HL-60 (cell line): Measurements from ENCODE around the gene TBC1D9.

ENCODE experiments used
- DNase-seq, 2 experiments: peaks; one replicate each; pipeline ENCODE4 v3.0.0-alpha.2; 2010 to 2020; ENCODE audit warnings: low read depth in 1 of 2, low spot score in 1 of 2
- H3K27ac ChIP-seq: fragments of 250-450 bp; sonication (Bioruptor Pico); replicated peaks from 2 replicates; pipeline ENCODE4 v1.5.1; 2020; ENCODE audit warnings: mild to moderate bottlenecking, moderate library complexity
- H3K27me3 ChIP-seq: fragments of 250-450 bp; sonication (Bioruptor Pico); 2 replicates; pipeline ENCODE4 v1.5.1; 2021; ENCODE audit warnings: mild to moderate bottlenecking, moderate library complexity; ENCODE audit not compliant: insufficient read depth, poor library complexity, severe bottlenecking
- H3K4me3 ChIP-seq: replicated peaks from 2 replicates; pipeline ENCODE4 v1.5.1; 2011; ENCODE audit warnings: mild to moderate bottlenecking, control low read depth, low read length; ENCODE audit not compliant: insufficient read depth
- CTCF ChIP-seq: IDR thresholded peaks from one replicate; pipeline ENCODE4 v1.5.1; 2011; ENCODE audit warnings: low read length, control low read depth, inconsistent platforms; ENCODE audit not compliant: insufficient read depth
- GABPA ChIP-seq: IDR thresholded peaks from 2 replicates; pipeline ENCODE4 v1.6.1; 2012; ENCODE audit warnings: low read depth
- POLR2AphosphoS5 ChIP-seq: IDR thresholded peaks from 2 replicates; pipeline ENCODE4 v1.6.1; 2012; ENCODE audit warnings: low read depth
- REST ChIP-seq: IDR thresholded peaks from 2 replicates; pipeline ENCODE4 v1.6.1; 2012; ENCODE audit warnings: low read depth; ENCODE audit not compliant: insufficient replicate concordance
- SPI1 ChIP-seq: IDR thresholded peaks from 2 replicates; pipeline ENCODE4 v1.6.1; 2012; ENCODE audit warnings: low read depth, mild to moderate bottlenecking, borderline replicate concordance
- long read RNA-seq: library from polyadenylated mRNA; unstranded; transcript quantifications from one replicate; pipeline ENCODE4 v2.0.0, GENCODE V29; 2020

TBC1D9 gene
- long read RNA-seq, result 0 reads

GRCh38 chr4:140756319-140757231, at the start of gene TBC1D9:
TSS of gene TBC1D9 (minus strand) at chr4:140756385. CDS start at chr4:140756045, 340 bp downstream.
- H3K27ac ChIP-seq, result no peak within 1 kb of the TSS
- DNase-seq, result peak; percentile 29 to 59

GRCh38 chr4:140805293-140805692, 49.1 kb upstream of the TBC1D9 start:
- H3K4me3 ChIP-seq, result no peak overlapping the region
- H3K27ac ChIP-seq, result no peak overlapping the region
- no peaks in the 10 kb centered on the region for H3K27me3 ChIP-seq
- no peak for DNase-seq
- TF ChIP-seq SPI1 (no peak), GABPA (no peak), CTCF (no peak), POLR2AphosphoS5 (no peak), REST (no peak)

More at GRCh38 chr4:140756319-140757231, at the start of gene TBC1D9:
- H3K4me3 ChIP-seq, result peak within 1 kb of the TSS; percentile 56
- TF ChIP-seq POLR2AphosphoS5, result no peak
- no peak for TF ChIP-seq GABPA
- no peak for TF ChIP-seq SPI1
- TF ChIP-seq CTCF, result no peak
- TF ChIP-seq REST, result no peak
- H3K27me3 ChIP-seq, result peaks cover 31% of the 10 kb centered on the region

GRCh38 chr4:140802591-140802990, 46.4 kb upstream of the TBC1D9 start:
- TF ChIP-seq CTCF, result no peak
- no peak for TF ChIP-seq SPI1
- TF ChIP-seq REST, result no peak
- no peak for TF ChIP-seq POLR2AphosphoS5
- TF ChIP-seq GABPA, result no peak
- DNase-seq, result no peak
- Histone ChIP-seq H3K27ac (no peak overlapping the region), H3K4me3 (no peak overlapping the region), H3K27me3 (no peaks in the 10 kb centered on the region)
